CD4-positive, alpha-beta memory T cell (primary cell): Measurements from ENCODE around the gene THSD4. TPM values are rescaled to one million over a fixed set of nuclear protein-coding genes. Genes with fewer than 3 reads are reported as not detected.

Experiments
- CTCF ChIA-PET: fragments of 350-600 bp; sonication (Branson Sonifier 250); formaldehyde crosslinking; loops from one replicate; lab custom pipeline; 2021; ENCODE audit warnings: inconsistent platforms; ENCODE audit not compliant: partially characterized antibody; lab: Charles Lee
- POLR2A ChIA-PET: fragments of 350-600 bp; sonication (Branson Sonifier 250); formaldehyde crosslinking; loops from one replicate; lab custom pipeline; 2021; ENCODE audit not compliant: partially characterized antibody; lab: Charles Lee
- DNase-seq, 5 donors: peaks; one replicate each; pipeline versions ENCODE4 v3.0.0 to v3.0.0-alpha.2; 2020 to 2022; ENCODE audit warnings: mixed read lengths in 1 of 5
- H3K27ac ChIP-seq: one replicate; pipeline ENCODE4 v1.7.0; 2013; ENCODE audit warnings: low read depth, low read length
- H3K27me3 ChIP-seq: 2 replicates; pipeline ENCODE4 v1.7.0; 2013; ENCODE audit warnings: mild to moderate bottlenecking, low read length, moderate library complexity; ENCODE audit not compliant: insufficient read depth
- H3K36me3 ChIP-seq: 2 replicates; pipeline ENCODE4 v1.7.0; 2013; ENCODE audit warnings: mild to moderate bottlenecking, low read length, moderate library complexity; ENCODE audit not compliant: insufficient read depth
- H3K4me1 ChIP-seq: 2 replicates; pipeline ENCODE4 v1.7.0; 2013; ENCODE audit warnings: mild to moderate bottlenecking, low read length, moderate library complexity; ENCODE audit not compliant: insufficient read depth
- H3K4me3 ChIP-seq, 2 donors: one replicate each; pipeline ENCODE4 v1.7.0; 2013; ENCODE audit warnings: low read length in 2 of 2, mild to moderate bottlenecking in 1 of 2
- H3K9me3 ChIP-seq, 2 donors: one replicate each; pipeline ENCODE4 v1.7.0; 2013; ENCODE audit warnings: low read length in 2 of 2, control low read depth in 1 of 2; ENCODE audit not compliant: control insufficient read depth in 1 of 2
- H3K27ac Mint-ChIP-seq, 7 donors: one replicate each; pipeline ENCODE4 v1.8.0; 2020 to 2021; ENCODE audit warnings: mixed read lengths in 7 of 7, mild to moderate bottlenecking in 6 of 7, inconsistent platforms in 3 of 7, moderate library complexity in 3 of 7
- H3K27me3 Mint-ChIP-seq, 2 donors: one replicate each; pipeline ENCODE4 v1.8.0; 2020 to 2021; ENCODE audit warnings: mixed read lengths in 2 of 2
- H3K36me3 Mint-ChIP-seq, 2 donors: one replicate each; pipeline ENCODE4 v1.8.0; 2020 to 2021; ENCODE audit warnings: mixed read lengths in 2 of 2, inconsistent platforms in 1 of 2, mild to moderate bottlenecking in 1 of 2
- H3K4me1 Mint-ChIP-seq, 4 donors: one replicate each; pipeline ENCODE4 v1.8.0; 2020 to 2021; ENCODE audit warnings: mixed read lengths in 4 of 4, mild to moderate bottlenecking in 1 of 4
- H3K4me3 Mint-ChIP-seq, 8 donors: one replicate each; pipeline ENCODE4 v1.8.0; 2020 to 2021; ENCODE audit warnings: mixed read lengths in 8 of 8, mild to moderate bottlenecking in 7 of 8, moderate library complexity in 6 of 8, inconsistent platforms in 3 of 8
- H3K9me3 Mint-ChIP-seq, 8 donors: one replicate each; pipeline ENCODE4 v1.8.0; 2020 to 2021; ENCODE audit warnings: mixed read lengths in 8 of 8, mild to moderate bottlenecking in 5 of 8, inconsistent platforms in 3 of 8, moderate library complexity in 1 of 8
- intact Hi-C: fragments of 100-400 bp; cut with micrococcal nuclease; formaldehyde crosslinking; loops from one replicate; pipeline ENCODE4 v1.15.1; 2023
- polyA plus RNA-seq, 2 donors: library from polyadenylated mRNA; unstranded; fragments of 300-500 nt; fragmentation: Illumina TruSeq; gene quantifications; one replicate each; pipeline ENCODE4 v1.2.3, GENCODE V29; 2021
- total RNA-seq, 2 experiments: library from RNA; stranded (reverse); gene quantifications; one replicate each; pipeline ENCODE4 v1.2.3, GENCODE V29; 2021

Gene THSD4
- total and polyA plus RNA-seq, 4 experiments from 2014 or later, result not detected

DNA sequence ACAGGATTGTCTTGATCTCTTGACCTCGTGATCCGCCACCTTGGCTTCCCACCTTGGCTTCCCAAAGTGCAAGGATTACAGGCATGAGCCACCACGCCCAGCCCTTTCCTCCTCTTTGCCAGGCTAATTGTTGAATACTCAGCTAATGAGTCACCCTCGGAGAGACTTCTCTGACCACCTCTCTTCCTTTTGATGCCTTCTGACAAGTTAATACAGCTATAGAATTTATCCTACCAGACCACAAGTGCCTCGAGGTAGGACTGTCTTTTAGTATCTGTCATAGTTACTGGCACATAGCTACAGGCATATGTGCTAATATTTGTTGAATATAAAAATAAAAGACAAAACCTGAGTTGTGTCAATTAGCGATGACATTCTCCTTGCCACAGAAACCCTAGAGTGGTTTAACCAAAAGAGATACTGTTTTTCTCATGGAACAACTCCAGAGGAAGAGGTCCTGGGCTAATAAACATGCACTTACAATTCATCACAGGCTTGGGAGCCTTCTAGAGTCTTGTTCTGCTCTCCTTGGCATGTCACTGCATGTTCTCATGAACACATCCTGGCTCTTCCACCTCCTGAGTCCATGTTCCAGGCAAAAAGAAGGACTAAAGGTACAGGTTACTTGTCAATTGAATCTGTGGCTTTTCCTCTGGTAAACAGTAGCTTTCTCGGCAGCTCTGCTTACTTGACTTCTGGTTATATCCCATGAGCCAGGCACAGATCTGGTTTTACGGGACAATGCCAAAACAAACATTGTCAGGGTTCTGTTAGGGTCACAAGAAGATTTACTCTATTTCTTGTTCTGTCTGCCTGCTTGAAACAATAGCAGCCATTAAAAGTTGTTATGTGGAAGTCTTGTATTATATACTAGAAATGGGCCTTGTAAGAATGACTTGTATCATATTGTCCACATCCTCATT, 332.3 kb downstream of the THSD4 start:
- Mint-ChIP-seq H3K27me3 (peaks cover 2 to 5% of the 10 kb centered on the region in 2 donors), H3K9me3 (no peaks in the 10 kb centered on the region), H3K4me3 (no peak overlapping the region), H3K27ac (no peak overlapping the region), H3K4me1 (no peaks in the 10 kb centered on the region), H3K36me3 (no peaks in the 10 kb centered on the region)
- no peaks in the 10 kb centered on the region for H3K36me3 ChIP-seq
- no peaks in the 10 kb centered on the region for H3K27me3 ChIP-seq
- no peak for DNase-seq
- H3K9me3 ChIP-seq, result no peaks in the 10 kb centered on the region
- CTCF ChIA-PET, result interaction anchor here (1.0 kb wide), 1 partner anchor 623 kb away, joined by 3 read pairs; no protein-coding TSS in a partner anchor
- POLR2A ChIA-PET, result no interaction called here
- no peak overlapping the region for H3K27ac ChIP-seq
- no peak overlapping the region for H3K4me3 ChIP-seq
- intact Hi-C loops, result loop anchor here (1.0 kb wide), 1 partner anchor 283 kb away; no protein-coding TSS in a partner anchor
- H3K4me1 ChIP-seq, result no peaks in the 10 kb centered on the region

DNA sequence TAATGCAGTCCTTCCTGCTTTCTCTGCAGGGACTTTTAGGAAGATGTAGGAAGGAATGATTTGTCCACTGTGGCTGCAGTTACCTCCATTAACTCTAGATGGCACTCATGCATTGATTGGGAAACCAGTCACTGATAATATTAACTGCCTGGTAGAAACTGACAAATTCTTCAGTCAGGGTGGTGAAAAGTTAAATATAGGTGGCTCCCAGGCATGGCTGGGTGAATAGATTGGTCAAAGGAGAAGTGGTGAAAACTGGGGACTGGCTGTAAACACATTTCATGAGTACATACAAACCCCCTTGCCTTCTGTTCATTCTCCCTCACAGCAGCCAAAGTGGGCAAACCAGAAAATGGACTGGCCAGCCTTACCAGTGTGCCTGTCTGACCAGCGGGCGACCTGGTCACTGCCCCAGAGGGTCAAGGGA, 333.4 kb downstream of the THSD4 start:
- no peaks in the 10 kb centered on the region for H3K9me3 ChIP-seq
- ChIA-PET CTCF (no interaction called here), POLR2A (no interaction called here)
- no peaks in the 10 kb centered on the region for H3K9me3 Mint-ChIP-seq
- no peak overlapping the region for H3K27ac ChIP-seq
- no peak for DNase-seq
- no peaks in the 10 kb centered on the region for H3K36me3 Mint-ChIP-seq
- no peaks in the 10 kb centered on the region for H3K4me1 Mint-ChIP-seq
- H3K27me3 ChIP-seq, result no peaks in the 10 kb centered on the region
- H3K27ac Mint-ChIP-seq, result no peak overlapping the region
- H3K27me3 Mint-ChIP-seq, result peaks cover 5 to 8% of the 10 kb centered on the region in 2 donors
- no peaks in the 10 kb centered on the region for H3K36me3 ChIP-seq
- no peak overlapping the region for H3K4me3 ChIP-seq
- H3K4me1 ChIP-seq, result no peaks in the 10 kb centered on the region
- H3K4me3 Mint-ChIP-seq, result no peak overlapping the region
- intact Hi-C loops, result loop anchor here (1.0 kb wide), 1 partner anchor 282 kb away; no protein-coding TSS in a partner anchor

- H3K9me3 ChIP-seq, result no peaks in the 10 kb centered on the region
- Mint-ChIP-seq H3K27me3 (peaks cover 5 to 8% of the 10 kb centered on the region in 2 donors), H3K36me3 (no peaks in the 10 kb centered on the region), H3K4me3 (no peak overlapping the region), H3K4me1 (no peaks in the 10 kb centered on the region), H3K9me3 (no peaks in the 10 kb centered on the region), H3K27ac (no peak overlapping the region)
- H3K4me1 ChIP-seq, result no peaks in the 10 kb centered on the region
- no peak for DNase-seq
- ChIA-PET POLR2A (no interaction called here), CTCF (interaction anchor here (1.1 to 1.5 kb wide), 2 partner anchors 63 to 280 kb away, joined by 4 to 5 read pairs; no protein-coding TSS in a partner anchor)
- no peak overlapping the region for H3K27ac ChIP-seq
- no peaks in the 10 kb centered on the region for H3K36me3 ChIP-seq
- no peak overlapping the region for H3K4me3 ChIP-seq
- intact Hi-C loops, result no loop called here
- H3K27me3 ChIP-seq, result no peaks in the 10 kb centered on the region
These were observed 334.1 kb downstream of the THSD4 start for GRCh38 chr15:71449363-71449762.

DNA sequence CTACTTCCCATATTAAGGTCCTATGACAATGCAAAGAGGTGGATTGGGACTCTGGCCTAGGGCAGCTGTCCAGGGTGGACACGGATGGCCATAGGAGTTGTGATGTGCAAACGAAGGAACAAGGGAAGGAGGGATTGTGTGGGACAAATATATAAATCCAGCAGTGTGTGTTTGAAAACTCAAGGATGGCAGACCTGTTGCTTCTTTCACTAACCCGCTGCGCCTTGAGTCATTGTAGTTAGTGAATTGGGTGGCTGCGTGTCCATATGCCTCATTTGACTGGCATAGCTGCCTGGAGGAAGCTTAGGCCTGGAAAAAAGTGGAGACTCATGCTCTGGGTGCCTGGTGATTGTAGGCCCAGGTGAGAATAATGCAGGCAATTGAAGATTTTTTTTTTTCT, 334.7 kb downstream of the THSD4 start:
- H3K27ac Mint-ChIP-seq, result no peak overlapping the region
- intact Hi-C loops, result no loop called here
- H3K9me3 Mint-ChIP-seq, result no peaks in the 10 kb centered on the region
- H3K27me3 Mint-ChIP-seq, result peaks cover 5 to 8% of the 10 kb centered on the region in 2 donors
- H3K4me3 Mint-ChIP-seq, result no peak overlapping the region
- Histone ChIP-seq H3K4me1 (no peaks in the 10 kb centered on the region), H3K36me3 (no peaks in the 10 kb centered on the region), H3K9me3 (no peaks in the 10 kb centered on the region), H3K4me3 (no peak overlapping the region), H3K27ac (no peak overlapping the region), H3K27me3 (no peaks in the 10 kb centered on the region)
- H3K36me3 Mint-ChIP-seq, result no peaks in the 10 kb centered on the region
- no peak for DNase-seq
- no peaks in the 10 kb centered on the region for H3K4me1 Mint-ChIP-seq
- POLR2A ChIA-PET, result no interaction called here
- CTCF ChIA-PET, result interaction anchor here (1.1 to 1.5 kb wide), 2 partner anchors 63 to 279 kb away, joined by 4 to 5 read pairs; no protein-coding TSS in a partner anchor

- Histone ChIP-seq H3K27ac (no peak overlapping the region), H3K4me1 (no peaks in the 10 kb centered on the region), H3K9me3 (no peaks in the 10 kb centered on the region), H3K27me3 (no peaks in the 10 kb centered on the region), H3K4me3 (no peak overlapping the region), H3K36me3 (no peaks in the 10 kb centered on the region)
- Mint-ChIP-seq H3K9me3 (no peaks in the 10 kb centered on the region), H3K27me3 (peaks cover 5 to 9% of the 10 kb centered on the region in 2 donors), H3K36me3 (no peaks in the 10 kb centered on the region), H3K27ac (no peak overlapping the region), H3K4me1 (no peaks in the 10 kb centered on the region), H3K4me3 (no peak overlapping the region)
- no peak for DNase-seq
- intact Hi-C loops, result no loop called here
- ChIA-PET POLR2A (no interaction called here), CTCF (interaction anchor here (1.4 kb wide), 1 partner anchor 10 kb away, joined by 3 read pairs; no protein-coding TSS in a partner anchor)
These were observed 335.9 kb downstream of the THSD4 start for GRCh38 chr15:71451130-71451529.

- Mint-ChIP-seq H3K9me3 (no peaks in the 10 kb centered on the region), H3K4me1 (no peaks in the 10 kb centered on the region), H3K27ac (no peak overlapping the region), H3K36me3 (no peaks in the 10 kb centered on the region), H3K27me3 (peaks cover 5 to 11% of the 10 kb centered on the region in 2 donors), H3K4me3 (no peak overlapping the region)
- DNase-seq, result no peak
- Histone ChIP-seq H3K9me3 (no peaks in the 10 kb centered on the region), H3K27ac (no peak overlapping the region), H3K4me1 (no peaks in the 10 kb centered on the region), H3K27me3 (no peaks in the 10 kb centered on the region), H3K4me3 (no peak overlapping the region), H3K36me3 (no peaks in the 10 kb centered on the region)
- intact Hi-C loops, result no loop called here
- POLR2A ChIA-PET, result no interaction called here
- CTCF ChIA-PET, result interaction anchor here (1.1 kb wide), 1 partner anchor 9 kb away, joined by 4 read pairs; no protein-coding TSS in a partner anchor
These were observed 337.6 kb downstream of the THSD4 start for GRCh38 chr15:71452893-71453292.

GRCh38 chr15:71454462-71454996, 339.3 kb downstream of the THSD4 start:
- intact Hi-C loops, result no loop called here

More at GRCh38 chr15:71454462-71454996, 339.3 kb downstream of the THSD4 start:
- no peaks in the 10 kb centered on the region for H3K9me3 Mint-ChIP-seq
- no peaks in the 10 kb centered on the region for H3K36me3 ChIP-seq
- no peaks in the 10 kb centered on the region for H3K4me1 Mint-ChIP-seq
- no peaks in the 10 kb centered on the region for H3K4me1 ChIP-seq
- no peaks in the 10 kb centered on the region for H3K36me3 Mint-ChIP-seq
- no peaks in the 10 kb centered on the region for H3K27me3 ChIP-seq
- no peak overlapping the region for H3K4me3 Mint-ChIP-seq
- H3K27ac Mint-ChIP-seq, result no peak overlapping the region
- DNase-seq, result no peak
- H3K9me3 ChIP-seq, result no peaks in the 10 kb centered on the region
- ChIA-PET CTCF (no interaction called here), POLR2A (no interaction called here)
- no peak overlapping the region for H3K27ac ChIP-seq
- no peak overlapping the region for H3K4me3 ChIP-seq
- H3K27me3 Mint-ChIP-seq, result peaks cover 7 to 9% of the 10 kb centered on the region in 2 donors
